Peyer's patch (tissue), 4 donors: ENCODE data around the gene MAP2K7.

Experiments used
- CTCF ChIP-seq, 6 experiments: fragments of 450-650 bp in 4 of 6; fragments of 200-600 bp in 2 of 6; sonication (generic) in 1 of 6; IDR thresholded peaks; one replicate each; pipeline ENCODE4 v1.5.1; 2017 to 2019; ENCODE audit warnings: antibody characterized with exemption in 6 of 6, mild to moderate bottlenecking in 3 of 6, moderate library complexity in 1 of 6
- POLR2A ChIP-seq, 2 donors: fragments of 450-650 bp; IDR thresholded peaks; one replicate each; pipeline ENCODE4 v1.5.1; 2017; ENCODE audit warnings: antibody characterized with exemption in 2 of 2, mild to moderate bottlenecking in 2 of 2, moderate library complexity in 2 of 2

- no peak for TF ChIP-seq CTCF (IDR thresholded peaks at IDR 0.05)
- TF ChIP-seq POLR2A (IDR thresholded peaks at IDR 0.05) = no peak
Observed at GRCh38 chr19:7877249-7877836, 26.3 kb upstream of the MAP2K7 start.
